BE2C (cell line): Measurements from ENCODE around the gene ST6GALNAC3.

Experiments
- DNase-seq: peaks from one replicate; pipeline ENCODE4 v3.0.0-alpha.2; 2020
- H3K27me3 ChIP-seq: fragments of 250-450 bp; sonication (Bioruptor Pico); 2 replicates; pipeline ENCODE4 v1.5.1; 2020; ENCODE audit warnings: mild to moderate bottlenecking
- H3K36me3 ChIP-seq: fragments of 250-450 bp; sonication (Bioruptor Pico); 2 replicates; pipeline ENCODE4 v1.5.1; 2020; ENCODE audit warnings: mild to moderate bottlenecking
- H3K4me1 ChIP-seq: fragments of 250-450 bp; sonication (Bioruptor Pico); 2 replicates; pipeline ENCODE4 v1.5.1; 2020
- H3K4me3 ChIP-seq: 2 replicates; pipeline ENCODE4 v1.5.1; 2011; ENCODE audit warnings: low read depth, low read length
- H3K9me3 ChIP-seq: fragments of 250-450 bp; sonication (Bioruptor Pico); 2 replicates; pipeline ENCODE4 v1.5.1; 2020
- CTCF ChIP-seq: IDR thresholded peaks from 2 replicates; pipeline ENCODE4 v1.5.1; 2012; ENCODE audit warnings: mild to moderate bottlenecking, low read depth, low read length

ST6GALNAC3 gene

GRCh38 chr1:76374086-76374485 lies 299.5 kb downstream of the ST6GALNAC3 start:
- Histone ChIP-seq H3K9me3 (no peaks in the 10 kb centered on the region), H3K4me1 (no peaks in the 10 kb centered on the region), H3K4me3 (no peak overlapping the region), H3K27me3 (no peaks in the 10 kb centered on the region), H3K36me3 (no peaks in the 10 kb centered on the region)
- TF ChIP-seq CTCF: no peak
- DNase-seq: no peak

DNA sequence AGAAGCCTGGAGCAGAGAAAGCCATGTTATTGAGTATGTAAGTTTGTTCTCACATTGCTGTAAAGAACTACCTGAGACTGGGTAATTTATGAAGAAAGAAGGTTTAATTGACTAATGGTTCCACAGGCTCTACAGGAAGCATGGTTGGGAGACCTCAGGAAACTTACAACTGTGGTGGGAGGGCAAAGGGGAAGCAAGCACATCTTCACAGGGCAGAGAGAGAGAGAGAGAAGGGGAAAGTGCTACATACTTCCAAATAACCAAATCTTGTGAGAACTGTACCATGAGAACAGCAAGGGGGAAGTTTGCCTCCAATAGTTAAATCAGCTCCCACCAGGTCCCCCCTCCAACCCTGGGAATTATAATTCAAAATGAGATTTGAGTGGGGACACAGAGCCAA lies 302.7 kb downstream of the ST6GALNAC3 start:
- Histone ChIP-seq H3K4me3 (no peak overlapping the region), H3K27me3 (no peaks in the 10 kb centered on the region), H3K4me1 (no peaks in the 10 kb centered on the region), H3K9me3 (no peaks in the 10 kb centered on the region), H3K36me3 (no peaks in the 10 kb centered on the region)
- TF ChIP-seq CTCF: no peak
- DNase-seq: no peak

GRCh38 chr1:76379506-76379905 lies 305.0 kb downstream of the ST6GALNAC3 start:
- no peak for DNase-seq
- no peaks in the 10 kb centered on the region for H3K4me1 ChIP-seq
- H3K4me3 ChIP-seq: no peak overlapping the region
- no peaks in the 10 kb centered on the region for H3K27me3 ChIP-seq
- H3K9me3 ChIP-seq: no peaks in the 10 kb centered on the region
- H3K36me3 ChIP-seq: no peaks in the 10 kb centered on the region
- no peak for TF ChIP-seq CTCF

DNA sequence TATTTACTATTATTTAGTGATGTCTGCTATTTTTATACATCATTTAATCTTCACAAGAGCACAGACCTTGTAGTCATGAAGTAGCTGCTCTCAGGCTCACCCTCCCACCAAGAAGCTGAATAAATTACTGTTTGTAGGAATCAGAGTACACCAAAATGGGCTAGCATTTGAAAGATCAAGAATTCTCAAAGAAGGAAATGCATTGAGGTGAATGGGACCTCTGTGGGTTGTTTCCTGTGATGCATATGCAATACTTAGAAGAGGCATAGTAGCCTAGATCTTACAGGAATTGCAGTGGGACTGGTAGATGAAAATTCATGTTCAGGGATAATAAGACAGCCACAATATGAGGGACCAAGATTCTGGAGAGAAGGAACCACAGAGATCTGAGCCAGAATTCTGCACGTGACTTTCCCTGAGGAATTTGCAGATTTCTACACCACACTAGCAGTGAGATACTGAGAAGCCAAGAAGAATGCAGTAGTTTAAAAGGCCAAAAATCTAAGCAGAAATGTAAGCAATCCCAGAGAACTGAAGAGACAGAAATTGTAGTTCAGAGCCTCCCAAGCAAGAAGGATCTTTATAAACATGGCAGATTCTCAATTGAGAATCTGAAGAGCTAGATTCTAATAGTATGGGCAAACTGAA lies 307.0 kb downstream of the ST6GALNAC3 start:
- no peak for DNase-seq
- no peaks in the 10 kb centered on the region for H3K4me1 ChIP-seq
- H3K9me3 ChIP-seq: no peaks in the 10 kb centered on the region
- no peak overlapping the region for H3K4me3 ChIP-seq
- no peaks in the 10 kb centered on the region for H3K27me3 ChIP-seq
- H3K36me3 ChIP-seq: no peaks in the 10 kb centered on the region
- no peak for TF ChIP-seq CTCF

GRCh38 chr1:76388261-76388660 lies 313.7 kb downstream of the ST6GALNAC3 start:
- H3K4me3 ChIP-seq: no peak overlapping the region
- no peaks in the 10 kb centered on the region for H3K4me1 ChIP-seq
- no peaks in the 10 kb centered on the region for H3K36me3 ChIP-seq
- no peaks in the 10 kb centered on the region for H3K9me3 ChIP-seq
- DNase-seq: no peak
- H3K27me3 ChIP-seq: no peaks in the 10 kb centered on the region
- TF ChIP-seq CTCF: no peak

DNA sequence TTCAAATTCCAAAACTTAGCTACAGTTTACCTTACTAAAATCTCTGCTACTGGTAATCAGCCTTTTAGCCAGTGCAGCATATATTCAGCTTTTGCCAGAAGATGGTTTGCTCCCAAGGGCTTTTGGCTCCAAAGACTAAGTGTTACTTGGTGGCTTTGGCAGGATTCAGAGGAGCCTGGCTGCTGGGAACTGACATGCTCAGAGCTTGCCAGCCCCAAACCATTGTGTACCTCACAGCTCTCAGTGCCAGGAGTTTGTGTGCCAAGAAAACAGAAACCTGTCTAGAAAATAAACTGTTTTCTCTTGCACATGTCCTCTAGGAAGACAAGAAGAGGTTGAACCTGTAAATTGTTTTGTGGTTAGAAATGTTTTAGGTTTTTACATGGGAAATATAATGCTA lies 315.9 kb downstream of the ST6GALNAC3 start:
- H3K4me3 ChIP-seq: no peak overlapping the region

More for the DNA sequence above, 315.9 kb downstream of the ST6GALNAC3 start:
- Histone ChIP-seq H3K4me1 (no peaks in the 10 kb centered on the region), H3K9me3 (no peaks in the 10 kb centered on the region), H3K27me3 (no peaks in the 10 kb centered on the region), H3K36me3 (no peaks in the 10 kb centered on the region)
- DNase-seq: no peak
- no peak for TF ChIP-seq CTCF
